RWPE1 (cell line): ENCODE data around the gene TTLL12.

Experiments
- CTCF ChIA-PET: fragments of 350-600 bp; sonication (Branson Sonifier 250); formaldehyde crosslinking; extraction: SDS; loops from one replicate; lab custom pipeline; 2021; lab: Yijun Ruan, JAX
- POLR2A ChIA-PET: fragments of 400-600 bp; formaldehyde crosslinking; extraction: SDS; loops from one replicate; lab custom pipeline; 2020; ENCODE audit warnings: antibody characterized with exemption; ENCODE audit not compliant: low non-redundant PET; lab: Yijun Ruan, JAX
- DNase-seq: peaks from one replicate; pipeline ENCODE4 v3.0.0; 2012; ENCODE audit warnings: low spot score
- H3K27ac ChIP-seq: fragments of 450-650 bp; 2 replicates; pipeline ENCODE4 v1.5.1; 2017
- TF ChIP-seq, protein P1 (sequence below): fragments of 450-650 bp; conservative IDR thresholded peaks from 2 replicates; pipeline ENCODE4 v1.5.1; 2017; ENCODE audit warnings: low read depth, mild to moderate bottlenecking

The TTLL12 gene

DNA sequence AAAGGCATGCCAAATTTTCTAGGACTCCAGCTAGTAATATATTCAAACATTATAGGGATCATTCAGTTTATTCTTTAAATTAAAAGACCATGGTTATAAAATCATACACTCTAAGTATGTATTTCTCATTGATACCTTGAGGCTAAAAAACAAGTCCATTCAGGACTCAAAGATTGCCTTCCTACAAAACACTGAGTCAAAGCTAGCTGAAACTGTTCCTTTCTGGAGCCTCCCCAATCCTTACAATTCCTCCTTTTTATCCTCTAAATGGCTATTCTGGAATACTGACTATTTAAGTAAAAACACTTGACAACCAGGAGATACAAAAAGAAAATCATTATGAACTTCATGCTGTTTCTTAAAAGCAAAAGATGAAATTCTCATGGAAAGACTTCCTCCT, 4.9 kb upstream of the TTLL12 start:
- ChIA-PET CTCF (no interaction called here), POLR2A (no interaction called here)
- no peak for DNase-seq
- TF ChIP-seq, protein P1, sequence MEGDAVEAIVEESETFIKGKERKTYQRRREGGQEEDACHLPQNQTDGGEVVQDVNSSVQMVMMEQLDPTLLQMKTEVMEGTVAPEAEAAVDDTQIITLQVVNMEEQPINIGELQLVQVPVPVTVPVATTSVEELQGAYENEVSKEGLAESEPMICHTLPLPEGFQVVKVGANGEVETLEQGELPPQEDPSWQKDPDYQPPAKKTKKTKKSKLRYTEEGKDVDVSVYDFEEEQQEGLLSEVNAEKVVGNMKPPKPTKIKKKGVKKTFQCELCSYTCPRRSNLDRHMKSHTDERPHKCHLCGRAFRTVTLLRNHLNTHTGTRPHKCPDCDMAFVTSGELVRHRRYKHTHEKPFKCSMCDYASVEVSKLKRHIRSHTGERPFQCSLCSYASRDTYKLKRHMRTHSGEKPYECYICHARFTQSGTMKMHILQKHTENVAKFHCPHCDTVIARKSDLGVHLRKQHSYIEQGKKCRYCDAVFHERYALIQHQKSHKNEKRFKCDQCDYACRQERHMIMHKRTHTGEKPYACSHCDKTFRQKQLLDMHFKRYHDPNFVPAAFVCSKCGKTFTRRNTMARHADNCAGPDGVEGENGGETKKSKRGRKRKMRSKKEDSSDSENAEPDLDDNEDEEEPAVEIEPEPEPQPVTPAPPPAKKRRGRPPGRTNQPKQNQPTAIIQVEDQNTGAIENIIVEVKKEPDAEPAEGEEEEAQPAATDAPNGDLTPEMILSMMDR, result no peak
- no peak overlapping the region for H3K27ac ChIP-seq

DNA sequence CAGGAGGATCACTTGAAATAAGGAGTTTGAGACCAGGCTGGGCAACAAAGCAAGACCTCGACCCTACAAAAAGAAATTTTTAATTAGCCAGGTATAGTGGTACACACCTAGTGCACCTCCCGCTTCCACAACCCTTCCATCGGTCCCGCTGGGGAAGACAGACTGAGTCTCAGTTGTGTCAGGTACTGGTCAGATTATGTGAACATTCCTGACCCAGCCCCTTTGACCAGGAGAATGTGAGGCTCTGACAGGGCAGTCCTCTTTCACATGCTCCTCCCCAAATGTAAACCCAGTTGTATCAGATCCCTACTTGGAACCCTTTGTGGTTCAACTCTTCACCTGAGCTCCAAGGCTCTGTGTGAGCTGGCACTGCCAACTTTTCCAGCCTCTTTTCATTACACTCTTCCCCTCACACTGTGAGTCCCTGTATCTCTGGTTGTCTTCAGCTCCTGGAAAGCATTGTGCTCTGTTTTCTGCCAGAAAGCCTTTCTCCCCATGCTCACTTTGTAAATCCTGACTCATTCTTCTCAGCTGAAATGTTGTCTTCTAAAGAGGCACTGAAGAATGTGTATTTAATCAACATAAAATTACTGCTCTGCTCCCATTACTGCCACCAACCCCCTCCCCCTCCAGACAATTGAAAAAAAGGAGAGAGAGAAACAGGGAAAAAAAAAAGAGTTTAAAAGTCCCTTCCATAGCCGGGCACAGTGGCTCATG, 2.1 kb upstream of the TTLL12 start:
- POLR2A ChIA-PET, result no interaction called here
- CTCF ChIA-PET, result no interaction called here
- TF ChIP-seq, protein P1, result no peak
- DNase-seq, result no peak
- H3K27ac ChIP-seq, result no peak overlapping the region

DNA sequence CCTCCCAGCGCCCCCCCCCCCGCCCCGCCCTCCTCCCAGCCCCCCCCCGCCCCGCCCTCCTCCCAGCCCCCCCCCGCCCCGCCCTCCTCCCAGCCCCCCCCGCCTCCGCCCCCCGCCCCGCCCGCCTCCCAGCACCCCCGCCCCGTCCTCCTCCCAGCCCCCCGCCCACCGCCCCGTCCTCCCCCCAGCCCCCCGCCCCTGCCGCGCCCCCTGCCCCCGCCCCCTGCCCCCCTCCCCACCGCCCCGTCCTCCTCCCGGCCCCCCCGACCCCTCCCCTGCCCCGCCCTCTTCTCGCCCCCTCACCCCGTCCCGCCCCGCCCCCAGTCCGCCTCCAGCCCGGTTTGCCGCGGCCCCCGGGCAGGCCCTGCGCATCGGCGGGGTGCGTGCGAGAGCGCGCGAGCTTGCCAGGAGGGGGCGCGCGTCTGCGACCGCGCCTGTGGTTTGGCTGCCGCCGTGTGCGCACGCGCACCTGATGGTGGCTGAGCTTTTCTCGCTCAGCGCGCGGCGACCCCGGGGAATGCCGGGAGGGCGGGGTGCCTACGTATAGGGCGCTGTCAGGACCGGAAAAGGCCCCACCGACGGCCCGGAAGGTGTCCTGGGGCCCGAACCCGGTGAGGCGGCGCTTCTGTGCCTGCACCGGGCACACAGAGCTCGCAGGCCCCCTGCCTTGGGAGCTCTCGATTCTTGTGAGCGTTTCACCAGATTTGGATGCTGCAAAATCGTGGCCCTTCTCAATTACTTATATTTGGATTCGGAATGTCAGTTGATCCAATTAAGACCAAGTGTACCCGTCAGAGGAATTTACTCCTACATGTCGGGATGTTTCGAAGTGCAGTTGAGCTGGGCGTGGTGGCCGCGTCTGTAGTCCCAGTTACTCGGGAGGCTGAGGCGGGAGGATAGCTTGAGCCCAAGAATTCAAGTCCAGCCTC, 501 bp upstream of the TTLL12 start:
- ChIA-PET CTCF (interaction anchor here (0.5 to 0.6 kb wide), 2 partner anchors 94 to 769 kb away, joined by 3 read pairs; no protein-coding TSS in a partner anchor), POLR2A (interaction anchor here (0.9 kb wide), 1 partner anchor 24 kb away, joined by 3 read pairs; no protein-coding TSS in a partner anchor)
- peak overlapping the region; percentile 91 for H3K27ac ChIP-seq

DNA sequence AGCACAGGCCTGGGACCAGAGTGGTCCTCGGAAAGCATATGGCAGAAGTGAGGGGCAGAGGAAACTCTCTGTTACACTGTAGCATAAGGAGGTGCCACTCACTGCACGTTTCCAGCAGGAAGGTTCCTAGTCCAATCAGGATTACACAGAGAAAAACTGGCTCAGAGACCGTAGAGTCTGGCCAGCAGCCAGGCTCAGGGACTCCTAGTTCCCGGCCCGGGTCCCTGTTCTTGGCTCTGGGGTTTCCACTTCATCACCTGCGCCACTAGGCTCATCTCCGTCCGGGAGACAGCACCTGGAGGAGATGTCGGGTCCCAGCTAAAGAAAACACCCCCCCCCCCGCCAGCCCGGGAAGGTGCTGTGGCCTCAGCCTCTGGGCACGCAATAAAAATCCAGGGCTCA, 1.1 kb downstream of the TTLL12 start:
- H3K27ac ChIP-seq, result peak overlapping the region; percentile 91
- peak; percentile 44 for DNase-seq
- CTCF ChIA-PET, result no interaction called here
- TF ChIP-seq, protein P1, result no peak
- POLR2A ChIA-PET, result no interaction called here

More for the DNA sequence above, 501 bp upstream of the TTLL12 start:
- TF ChIP-seq, protein P1, result peak; percentile 84
- DNase-seq, result peak; percentile 95

DNA sequence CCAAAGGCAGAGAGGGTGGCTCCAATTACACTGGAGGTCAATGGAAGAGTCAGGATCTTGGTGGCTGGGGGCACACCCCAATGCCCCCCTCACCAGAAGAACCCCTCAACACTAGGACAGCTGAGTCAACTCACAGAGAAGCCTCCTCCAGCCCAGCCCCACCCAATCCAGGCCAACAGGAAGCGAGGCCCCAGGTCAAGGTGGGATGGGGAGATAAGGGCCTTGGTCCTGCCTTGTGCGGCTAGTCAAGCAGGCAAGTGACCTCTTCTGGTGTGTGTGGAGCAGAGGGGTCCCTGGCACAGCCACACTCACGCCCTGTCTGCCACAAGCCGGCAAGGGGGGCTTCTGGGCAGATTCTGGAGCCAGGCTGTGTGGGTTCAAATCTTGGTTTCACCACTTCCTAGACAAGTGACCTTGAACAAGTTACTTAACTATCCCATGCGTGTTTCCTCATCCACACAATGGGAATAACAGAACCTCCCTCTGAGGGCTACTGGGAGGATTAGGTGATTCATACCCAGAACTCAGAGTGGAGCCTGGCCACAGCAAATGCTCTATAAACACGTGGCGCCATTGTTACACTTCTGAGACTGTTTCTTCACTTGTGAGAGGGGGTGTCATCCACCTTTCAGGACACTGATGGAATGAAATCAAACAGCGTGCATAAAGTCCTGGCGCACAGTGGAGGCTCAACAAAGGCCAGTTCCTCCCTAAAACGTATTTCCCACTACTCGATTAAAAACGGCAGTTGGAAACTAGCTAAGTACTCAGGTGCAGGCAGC, 3.2 kb downstream of the TTLL12 start:
- ChIA-PET CTCF (no interaction called here), POLR2A (no interaction called here)
- H3K27ac ChIP-seq, result peak overlapping the region; percentile 65
- TF ChIP-seq, protein P1, result no peak
- no peak for DNase-seq

DNA sequence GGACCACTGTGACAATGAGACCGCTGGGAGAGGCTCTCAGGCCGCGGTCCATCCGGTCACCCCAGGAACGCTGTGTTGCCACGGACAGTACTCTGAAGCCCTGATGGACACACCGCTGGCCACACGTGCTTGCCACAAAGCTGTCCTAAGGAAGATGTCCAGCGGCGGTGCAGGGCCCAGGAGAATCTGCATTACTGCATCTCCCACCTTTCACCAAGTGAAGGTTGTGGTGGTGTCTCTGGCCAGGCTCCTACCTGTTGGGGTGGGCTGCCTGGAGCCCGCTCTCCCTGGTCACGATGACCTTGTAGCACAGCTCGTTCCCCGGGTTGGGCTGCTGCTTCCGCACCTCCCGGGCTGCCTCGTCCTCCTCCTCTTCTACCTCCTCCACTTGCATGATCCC, 4.2 kb downstream of the TTLL12 start:
- POLR2A ChIA-PET, result no interaction called here

More for the DNA sequence above, 4.2 kb downstream of the TTLL12 start:
- no peak for DNase-seq
- CTCF ChIA-PET, result no interaction called here
- peak overlapping the region; percentile 65; the same call in 1 of the 2 replicates for H3K27ac ChIP-seq
- TF ChIP-seq, protein P1, result no peak
